GM12874 (cell line): ENCODE measurements around the gene TNFAIP3.

Experiments
- CTCF ChIP-seq: IDR thresholded peaks from 2 replicates; pipeline ENCODE4 v1.5.1; 2011; ENCODE audit warnings: low read depth, mild to moderate bottlenecking, control low read depth, low read length, moderate library complexity; ENCODE audit not compliant: insufficient read depth

The TNFAIP3 gene

GRCh38 chr6:137896647-137897046 lies 29.6 kb downstream of the TNFAIP3 start:
- TF ChIP-seq CTCF: no peak

GRCh38 chr6:137900815-137901214 lies 33.8 kb downstream of the TNFAIP3 start:
- no peak for TF ChIP-seq CTCF

- TF ChIP-seq CTCF: no peak
Measured at GRCh38 chr6:137901454-137901853, 34.4 kb downstream of the TNFAIP3 start.

- no peak for TF ChIP-seq CTCF
Measured at GRCh38 chr6:137902699-137903098, 35.6 kb downstream of the TNFAIP3 start.

GRCh38 chr6:137903274-137903932 lies 36.3 kb downstream of the TNFAIP3 start:
- no peak for TF ChIP-seq CTCF

GRCh38 chr6:137903933-137904821 lies 37.1 kb downstream of the TNFAIP3 start:
- no peak for TF ChIP-seq CTCF

- TF ChIP-seq CTCF: no peak
Measured at GRCh38 chr6:137904822-137905617, 38.0 kb downstream of the TNFAIP3 start.
